Large intestine (tissue), 3 donors: ENCODE data around the gene ATG4D. TPM values are rescaled to one million over a fixed set of nuclear protein-coding genes. Genes with fewer than 3 reads are reported as not detected.
"Not testable (repeated sequence)": the region's sequence is repeated elsewhere in the genome, so short reads cannot be mapped to it uniquely, and the experiment has no call there.

ENCODE experiments used
- DNase-seq, 2 donors: peaks; one replicate each; pipeline versions ENCODE4 v3.0.0 to v3.0.0-alpha.2; 2013
- H3K27ac ChIP-seq: one replicate; pipeline ENCODE4 v1.5.1; 2013; ENCODE audit warnings: low read length
- H3K27me3 ChIP-seq: 2 replicates; pipeline ENCODE4 v1.6.1; 2013; ENCODE audit warnings: low read length; ENCODE audit not compliant: control insufficient read depth, insufficient read depth
- H3K36me3 ChIP-seq: 2 replicates; pipeline ENCODE4 v1.6.1; 2013; ENCODE audit warnings: low read length; ENCODE audit not compliant: control insufficient read depth, insufficient read depth
- H3K4me1 ChIP-seq: one replicate; pipeline ENCODE4 v1.6.1; 2013; ENCODE audit warnings: low read length; ENCODE audit not compliant: control insufficient read depth, insufficient read depth
- H3K4me3 ChIP-seq: one replicate; pipeline ENCODE4 v1.5.1; 2013; ENCODE audit warnings: low read length
- H3K9me3 ChIP-seq: one replicate; pipeline ENCODE4 v1.6.1; 2013; ENCODE audit warnings: mild to moderate bottlenecking, low read depth, low read length, moderate library complexity; ENCODE audit not compliant: control insufficient read depth
- WGBS: methylation state at CpG from one replicate; pipeline ENCODE4 v1.1.5; 2013; ENCODE audit warnings: low lambda C conversion rate; ENCODE audit not compliant: insufficient coverage; 5-methylcytosine and 5-hydroxymethylcytosine counted together
- polyA plus RNA-seq: library from polyadenylated mRNA; unstranded; fragments of 120-200 nt; gene quantifications from one replicate; pipeline ENCODE4 v1.2.1, GENCODE V29; 2013

The ATG4D gene
- polyA plus RNA-seq, 1 donor: 30.0 TPM

GRCh38 chr19:10551006-10551405 lies 7.3 kb downstream of the ATG4D start:
- not testable (repeated sequence) for DNase-seq, H3K27ac ChIP-seq
- no CpG with 5 or more reads among the region's 9 CpGs for WGBS

DNA sequence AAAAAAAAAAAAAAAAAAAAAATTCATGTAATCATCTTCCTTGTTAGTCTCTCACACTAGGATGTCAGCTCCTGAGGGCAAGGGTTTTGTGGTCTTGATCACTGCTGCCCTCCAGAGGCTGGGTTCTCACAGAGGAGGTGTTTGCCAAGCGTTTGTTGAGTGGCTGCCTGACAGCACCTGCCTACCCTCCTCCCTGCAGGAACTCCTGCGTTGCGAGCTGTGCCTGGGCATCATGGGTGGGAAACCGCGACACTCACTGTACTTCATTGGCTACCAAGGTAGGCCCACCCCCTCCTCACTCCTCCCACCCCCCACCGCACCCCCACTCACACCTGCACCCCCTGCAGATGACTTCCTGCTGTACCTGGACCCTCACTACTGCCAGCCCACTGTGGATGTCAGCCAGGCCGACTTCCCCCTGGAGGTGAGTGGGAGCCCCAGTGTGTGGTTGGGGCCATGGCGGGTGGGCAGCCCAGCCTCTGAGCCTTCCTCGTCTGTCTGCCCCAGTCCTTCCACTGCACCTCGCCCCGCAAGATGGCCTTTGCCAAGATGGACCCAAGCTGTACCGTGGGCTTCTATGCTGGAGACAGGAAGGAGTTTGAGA lies 8.1 kb downstream of the ATG4D start:
- Histone ChIP-seq H3K4me3 (no peak overlapping the region), H3K27me3 (no peaks in the 10 kb centered on the region), H3K36me3 (peaks cover 84% of the 10 kb centered on the region), H3K27ac (no peak overlapping the region), H3K9me3 (peaks cover 5% of the 10 kb centered on the region), H3K4me1 (peaks cover 2% of the 10 kb centered on the region)
- WGBS: no CpG with 5 or more reads among the region's 12 CpGs
- DNase-seq: no peak

More at GRCh38 chr19:10551006-10551405, 7.3 kb downstream of the ATG4D start:
- not testable (repeated sequence) for H3K9me3 ChIP-seq, H3K4me3 ChIP-seq, H3K4me1 ChIP-seq, H3K27me3 ChIP-seq
- peaks cover 82% of the 10 kb centered on the region for H3K36me3 ChIP-seq

DNA sequence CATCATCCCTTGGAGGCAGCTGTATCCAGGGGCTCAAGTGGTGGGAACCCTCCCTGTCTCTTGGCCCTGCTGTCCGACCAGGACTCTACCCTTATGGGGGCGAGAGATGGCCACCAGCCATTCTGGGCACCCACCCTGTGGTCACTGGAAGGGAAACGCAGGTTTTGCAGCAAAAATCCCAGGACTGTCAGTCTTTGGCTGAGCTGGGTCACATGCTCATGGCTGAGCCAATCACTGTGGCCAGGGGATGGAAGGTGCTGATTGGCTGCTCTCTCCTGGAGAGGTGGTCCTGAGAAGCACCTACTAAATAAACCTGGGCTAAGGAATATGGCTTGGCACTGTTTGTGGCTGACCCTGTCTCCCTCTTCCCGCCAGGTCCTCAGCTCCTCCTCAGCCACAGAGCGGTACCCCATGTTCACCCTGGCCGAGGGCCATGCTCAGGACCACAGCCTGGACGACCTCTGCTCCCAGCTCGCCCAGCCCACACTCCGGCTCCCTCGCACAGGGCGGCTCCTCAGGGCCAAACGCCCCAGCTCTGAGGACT lies 8.9 kb downstream of the ATG4D start:
- H3K9me3 ChIP-seq: peaks cover 5% of the 10 kb centered on the region
- H3K27me3 ChIP-seq: no peaks in the 10 kb centered on the region
- no peak overlapping the region for H3K27ac ChIP-seq
- no CpG with 5 or more reads among the region's 12 CpGs for WGBS
- H3K4me1 ChIP-seq: peaks cover 2% of the 10 kb centered on the region
- H3K4me3 ChIP-seq: no peak overlapping the region
- H3K36me3 ChIP-seq: peaks cover 84% of the 10 kb centered on the region
- DNase-seq: peak in 1 of 2 donors; percentile 30

GRCh38 chr19:10553087-10553667 lies 9.5 kb downstream of the ATG4D start:
- H3K36me3 ChIP-seq: peaks cover 88% of the 10 kb centered on the region

GRCh38 chr19:10553943-10554381 lies 10.3 kb downstream of the ATG4D start:
- no peak overlapping the region for H3K4me3 ChIP-seq
- H3K27ac ChIP-seq: no peak overlapping the region
- peaks cover 5% of the 10 kb centered on the region for H3K9me3 ChIP-seq
- H3K27me3 ChIP-seq: no peaks in the 10 kb centered on the region
- no CpG with 5 or more reads among the region's 12 CpGs for WGBS
- peaks cover 2% of the 10 kb centered on the region for H3K4me1 ChIP-seq
- H3K36me3 ChIP-seq: peaks cover 84% of the 10 kb centered on the region
- DNase-seq: no peak

More at GRCh38 chr19:10553087-10553667, 9.5 kb downstream of the ATG4D start:
- H3K9me3 ChIP-seq: peaks cover 5% of the 10 kb centered on the region
- H3K27me3 ChIP-seq: no peaks in the 10 kb centered on the region
- DNase-seq: no peak
- no peak overlapping the region for H3K4me3 ChIP-seq
- H3K27ac ChIP-seq: no peak overlapping the region
- WGBS: 80% methylated on average over 1 of the region's 13 CpGs
- peaks cover 2% of the 10 kb centered on the region for H3K4me1 ChIP-seq

DNA sequence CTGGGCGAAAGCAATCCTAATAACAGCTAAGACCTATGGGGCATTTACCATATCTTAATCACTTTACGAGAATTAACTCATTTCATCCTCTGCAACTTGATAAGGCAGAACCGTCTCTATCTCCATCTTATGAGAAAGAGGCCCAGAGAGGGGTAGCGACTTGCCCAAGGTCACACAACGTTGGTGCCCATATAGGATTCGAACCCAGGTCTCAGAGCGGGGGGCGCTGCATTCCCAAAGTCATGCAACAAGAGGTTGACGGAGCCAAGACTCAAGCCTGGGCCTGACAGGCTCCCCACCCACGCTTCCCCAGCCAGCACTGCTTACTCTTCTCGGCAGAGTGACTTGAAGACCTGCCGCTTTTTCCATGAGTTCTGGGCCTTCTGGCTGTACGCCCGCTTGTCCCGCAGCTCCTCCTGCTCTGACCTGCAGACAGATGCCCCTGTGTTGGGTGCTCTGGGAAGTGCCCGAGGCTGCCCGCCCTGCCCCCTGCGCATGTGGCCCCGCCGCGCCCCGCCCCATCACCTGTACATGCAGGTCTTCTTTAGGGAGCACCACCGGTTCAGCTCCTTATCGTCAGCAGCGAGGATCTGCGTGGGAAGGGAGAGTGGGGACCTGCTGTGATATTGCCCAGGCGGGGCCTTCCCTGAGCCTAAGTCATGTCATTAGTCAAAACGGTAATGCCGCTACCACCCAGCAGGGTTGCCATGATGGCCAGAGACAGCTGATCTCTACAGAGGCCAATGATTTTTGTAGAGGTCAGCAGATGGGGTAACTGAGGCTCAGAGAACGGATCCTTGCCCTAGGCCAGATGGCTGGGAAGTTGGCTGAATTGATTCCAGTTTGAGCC lies 11.3 kb downstream of the ATG4D start:
- Histone ChIP-seq H3K9me3 (peaks cover 5% of the 10 kb centered on the region), H3K4me3 (no peak overlapping the region), H3K36me3 (peaks cover 86% of the 10 kb centered on the region), H3K4me1 (peaks cover 2% of the 10 kb centered on the region), H3K27ac (no peak overlapping the region), H3K27me3 (no peaks in the 10 kb centered on the region)
- WGBS: 80% methylated on average over 1 of the region's 30 CpGs
- DNase-seq: no peak

- H3K4me3 ChIP-seq: no peak overlapping the region
- WGBS: 83% methylated on average over 2 of the region's 7 CpGs
- peaks cover 86% of the 10 kb centered on the region for H3K36me3 ChIP-seq
- no peaks in the 10 kb centered on the region for H3K4me1 ChIP-seq
- no peaks in the 10 kb centered on the region for H3K27me3 ChIP-seq
- no peak overlapping the region for H3K27ac ChIP-seq
- H3K9me3 ChIP-seq: peaks cover 5% of the 10 kb centered on the region
- no peak for DNase-seq
These were observed 11.9 kb downstream of the ATG4D start for GRCh38 chr19:10555610-10555973.

DNA sequence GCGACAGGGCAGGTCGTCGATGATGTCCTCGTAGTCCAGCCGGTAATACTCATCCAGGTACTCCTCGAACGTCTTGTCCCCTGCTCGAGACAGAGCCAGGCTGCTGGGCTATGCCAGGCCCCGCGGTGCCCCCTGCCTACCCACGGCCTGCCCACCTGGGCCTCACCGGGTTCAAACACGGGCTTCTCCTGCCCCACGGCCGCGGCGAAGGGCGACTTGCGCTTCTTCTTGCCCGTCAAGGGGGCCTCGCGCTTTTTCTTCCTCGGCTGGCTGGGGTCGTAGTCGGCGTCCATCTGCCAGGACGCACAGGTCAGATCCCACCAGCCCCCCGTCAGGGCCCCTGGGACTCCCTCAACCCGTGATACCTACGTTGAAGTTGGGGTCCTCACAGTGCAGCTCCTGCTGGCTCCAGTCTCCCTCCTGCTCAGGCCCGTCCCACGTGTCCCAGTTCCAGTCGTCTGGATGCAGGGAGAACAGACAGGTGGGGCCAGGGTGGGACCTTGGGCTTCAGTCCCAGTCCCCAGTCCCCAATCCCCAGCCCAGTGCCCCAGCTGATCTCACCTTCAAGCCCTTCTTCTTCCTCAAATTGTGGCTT lies 14.0 kb downstream of the ATG4D start:
- no peak overlapping the region for H3K4me3 ChIP-seq
- H3K9me3 ChIP-seq: no peaks in the 10 kb centered on the region
- H3K27me3 ChIP-seq: no peaks in the 10 kb centered on the region
- H3K4me1 ChIP-seq: no peaks in the 10 kb centered on the region
- H3K27ac ChIP-seq: no peak overlapping the region
- peaks cover 80% of the 10 kb centered on the region for H3K36me3 ChIP-seq
- DNase-seq: no peak
- no CpG with 5 or more reads among the region's 33 CpGs for WGBS

GRCh38 chr19:10560154-10560553 lies 16.4 kb downstream of the ATG4D start:
- no peaks in the 10 kb centered on the region for H3K27me3 ChIP-seq
- H3K4me3 ChIP-seq: no peak overlapping the region
- DNase-seq: peak in 1 of 2 donors; percentile 5
- peaks cover 59% of the 10 kb centered on the region for H3K36me3 ChIP-seq
- 80% methylated on average over 1 of the region's 7 CpGs for WGBS
- peaks cover 4% of the 10 kb centered on the region for H3K4me1 ChIP-seq
- H3K9me3 ChIP-seq: no peaks in the 10 kb centered on the region
- H3K27ac ChIP-seq: no peak overlapping the region

DNA sequence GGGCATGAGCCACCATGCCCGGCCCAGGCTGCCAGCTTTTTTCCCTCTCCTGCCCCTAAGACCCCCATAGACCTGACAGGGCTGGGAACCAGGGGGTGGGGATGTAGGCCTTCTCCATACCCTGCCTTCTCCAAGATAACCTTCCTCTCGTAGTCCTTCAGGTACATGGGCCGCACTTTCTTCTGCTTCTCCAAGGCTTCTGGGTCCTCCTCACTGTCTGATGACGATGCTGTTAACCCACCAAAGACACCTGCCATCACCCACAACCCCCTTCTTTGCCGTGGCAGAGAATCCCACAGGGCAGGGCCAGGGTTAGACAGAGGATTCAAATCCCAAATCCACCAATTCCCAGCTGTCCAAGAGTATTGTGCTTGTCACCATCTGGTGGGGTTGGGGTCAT lies 18.9 kb downstream of the ATG4D start:
- no peak for DNase-seq
- WGBS: no CpG with 5 or more reads among the region's 5 CpGs
- Histone ChIP-seq H3K9me3 (no peaks in the 10 kb centered on the region), H3K4me3 (no peak overlapping the region), H3K36me3 (peaks cover 39% of the 10 kb centered on the region), H3K27me3 (no peaks in the 10 kb centered on the region), H3K4me1 (peaks cover 18% of the 10 kb centered on the region), H3K27ac (no peak overlapping the region)
